Kidney epithelial cell (primary cell): ENCODE results near the gene PRTN3. TPM values are rescaled to one million over a fixed set of nuclear protein-coding genes. Genes with fewer than 3 reads are reported as not detected.

ENCODE experiments used
- DNase-seq: peaks from one replicate; pipeline ENCODE4 v3.0.0-alpha.2; 2010; ENCODE audit warnings: low read depth
- H3K27me3 ChIP-seq: 2 replicates; pipeline ENCODE4 v1.6.0; 2011; ENCODE audit warnings: low read length; ENCODE audit not compliant: control insufficient read depth, insufficient read depth
- H3K36me3 ChIP-seq: 2 replicates; pipeline ENCODE4 v1.5.1; 2011; ENCODE audit warnings: low read length; ENCODE audit not compliant: control insufficient read depth, insufficient read depth
- H3K4me3 ChIP-seq: 2 replicates; pipeline ENCODE4 v1.5.1; 2011; ENCODE audit warnings: low read depth, mild to moderate bottlenecking, control low read depth, low read length
- total RNA-seq: library from RNA; depleted of rRNA; stranded (reverse); fragments of >200 nt; gene quantifications from 2 replicates; pipeline ENCODE4 v1.2.3, GENCODE V29; 2015
- TF ChIP-seq, protein P1 (sequence below): IDR thresholded peaks from 2 replicates; pipeline ENCODE4 v1.5.1; 2011; ENCODE audit warnings: mild to moderate bottlenecking, moderate library complexity, low read length, control low read depth, inconsistent platforms; ENCODE audit not compliant: insufficient read depth, poor library complexity, severe bottlenecking

The PRTN3 gene
- total RNA-seq, 1 donor from 2014 or later, result not detected

DNA sequence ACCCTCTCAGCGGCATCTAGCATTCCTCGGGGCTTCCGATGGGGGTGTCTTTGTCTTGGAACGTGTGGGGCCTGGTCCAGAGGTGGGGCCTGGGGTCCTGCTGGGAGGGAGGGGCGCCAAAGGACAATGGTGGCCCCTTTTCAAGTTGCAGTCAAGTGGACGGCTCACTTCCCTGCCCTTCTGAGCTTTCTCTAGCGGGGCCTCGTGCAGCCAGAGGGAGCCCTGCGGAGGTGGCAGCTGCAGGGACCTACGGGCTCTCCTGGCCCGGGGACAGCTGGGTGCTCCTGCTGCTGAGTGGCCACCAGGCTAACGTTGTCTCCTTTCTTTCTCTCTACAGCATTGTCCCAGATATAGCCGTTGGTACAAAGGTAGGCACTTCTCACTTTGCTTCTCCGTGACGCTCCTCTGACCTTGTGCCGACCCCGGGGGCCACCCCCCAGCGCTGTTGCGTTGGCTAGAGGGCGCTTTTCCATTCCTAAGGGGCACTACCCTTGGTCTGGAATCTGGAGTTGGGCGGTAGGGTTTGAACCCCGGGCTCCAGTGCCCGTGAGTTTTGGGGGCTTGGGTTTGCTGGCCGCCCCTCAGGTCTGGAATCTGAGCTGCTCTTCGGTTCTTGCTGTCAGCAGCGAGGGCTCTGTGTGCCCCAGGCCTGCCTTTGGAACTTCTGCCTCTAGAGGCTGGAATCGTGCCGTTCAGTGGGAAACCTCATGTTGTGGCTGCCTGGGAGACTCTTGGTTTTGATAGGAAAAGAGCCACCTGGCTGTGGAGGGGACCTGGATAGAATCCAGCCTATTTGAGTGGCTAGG is 41.5 kb upstream of the PRTN3 start:
- Histone ChIP-seq H3K4me3 (peak overlapping the region; percentile 89), H3K36me3 (peaks cover 6% of the 10 kb centered on the region), H3K27me3 (no peaks in the 10 kb centered on the region)
- TF ChIP-seq, protein P1, sequence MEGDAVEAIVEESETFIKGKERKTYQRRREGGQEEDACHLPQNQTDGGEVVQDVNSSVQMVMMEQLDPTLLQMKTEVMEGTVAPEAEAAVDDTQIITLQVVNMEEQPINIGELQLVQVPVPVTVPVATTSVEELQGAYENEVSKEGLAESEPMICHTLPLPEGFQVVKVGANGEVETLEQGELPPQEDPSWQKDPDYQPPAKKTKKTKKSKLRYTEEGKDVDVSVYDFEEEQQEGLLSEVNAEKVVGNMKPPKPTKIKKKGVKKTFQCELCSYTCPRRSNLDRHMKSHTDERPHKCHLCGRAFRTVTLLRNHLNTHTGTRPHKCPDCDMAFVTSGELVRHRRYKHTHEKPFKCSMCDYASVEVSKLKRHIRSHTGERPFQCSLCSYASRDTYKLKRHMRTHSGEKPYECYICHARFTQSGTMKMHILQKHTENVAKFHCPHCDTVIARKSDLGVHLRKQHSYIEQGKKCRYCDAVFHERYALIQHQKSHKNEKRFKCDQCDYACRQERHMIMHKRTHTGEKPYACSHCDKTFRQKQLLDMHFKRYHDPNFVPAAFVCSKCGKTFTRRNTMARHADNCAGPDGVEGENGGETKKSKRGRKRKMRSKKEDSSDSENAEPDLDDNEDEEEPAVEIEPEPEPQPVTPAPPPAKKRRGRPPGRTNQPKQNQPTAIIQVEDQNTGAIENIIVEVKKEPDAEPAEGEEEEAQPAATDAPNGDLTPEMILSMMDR, result peak; percentile 10
- DNase-seq, result no peak

DNA sequence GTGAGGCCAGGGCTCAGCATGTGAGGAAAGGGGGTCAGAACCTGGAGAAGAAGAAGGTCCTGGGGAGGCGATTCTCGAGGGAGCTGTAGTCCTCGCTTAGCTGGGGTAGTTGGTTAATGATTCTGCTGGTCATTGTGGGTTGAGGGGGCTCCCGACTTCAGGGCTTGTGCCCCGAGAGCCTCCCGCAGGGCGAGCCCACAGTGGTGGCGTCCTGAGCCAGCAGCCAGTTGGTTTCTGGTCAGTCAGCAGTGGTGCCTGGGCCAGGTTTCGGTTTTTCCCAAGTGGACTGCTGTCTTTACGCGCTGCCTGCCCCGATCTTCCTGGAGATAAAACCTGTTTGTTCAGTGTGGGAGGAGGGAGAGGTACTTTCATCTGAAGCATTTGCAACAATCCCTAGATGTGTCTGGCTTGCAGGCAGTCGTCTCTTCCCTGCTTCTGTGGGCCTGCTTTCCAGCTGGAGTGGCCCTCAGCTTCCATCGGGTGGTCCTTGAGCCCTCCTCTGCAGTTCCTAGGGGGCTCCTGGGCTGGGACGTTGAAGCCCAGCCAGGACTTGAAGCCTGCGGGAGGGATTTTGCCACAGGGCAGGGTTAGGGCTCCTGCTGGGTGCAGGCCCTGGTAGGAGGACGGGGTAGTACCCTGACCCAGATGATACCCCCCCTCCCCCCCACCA is 40.3 kb upstream of the PRTN3 start:
- Histone ChIP-seq H3K27me3 (no peaks in the 10 kb centered on the region), H3K36me3 (peaks cover 7% of the 10 kb centered on the region), H3K4me3 (peak overlapping the region; percentile 19)
- DNase-seq, result peak; percentile 25
- TF ChIP-seq, protein P1, result no peak

DNA sequence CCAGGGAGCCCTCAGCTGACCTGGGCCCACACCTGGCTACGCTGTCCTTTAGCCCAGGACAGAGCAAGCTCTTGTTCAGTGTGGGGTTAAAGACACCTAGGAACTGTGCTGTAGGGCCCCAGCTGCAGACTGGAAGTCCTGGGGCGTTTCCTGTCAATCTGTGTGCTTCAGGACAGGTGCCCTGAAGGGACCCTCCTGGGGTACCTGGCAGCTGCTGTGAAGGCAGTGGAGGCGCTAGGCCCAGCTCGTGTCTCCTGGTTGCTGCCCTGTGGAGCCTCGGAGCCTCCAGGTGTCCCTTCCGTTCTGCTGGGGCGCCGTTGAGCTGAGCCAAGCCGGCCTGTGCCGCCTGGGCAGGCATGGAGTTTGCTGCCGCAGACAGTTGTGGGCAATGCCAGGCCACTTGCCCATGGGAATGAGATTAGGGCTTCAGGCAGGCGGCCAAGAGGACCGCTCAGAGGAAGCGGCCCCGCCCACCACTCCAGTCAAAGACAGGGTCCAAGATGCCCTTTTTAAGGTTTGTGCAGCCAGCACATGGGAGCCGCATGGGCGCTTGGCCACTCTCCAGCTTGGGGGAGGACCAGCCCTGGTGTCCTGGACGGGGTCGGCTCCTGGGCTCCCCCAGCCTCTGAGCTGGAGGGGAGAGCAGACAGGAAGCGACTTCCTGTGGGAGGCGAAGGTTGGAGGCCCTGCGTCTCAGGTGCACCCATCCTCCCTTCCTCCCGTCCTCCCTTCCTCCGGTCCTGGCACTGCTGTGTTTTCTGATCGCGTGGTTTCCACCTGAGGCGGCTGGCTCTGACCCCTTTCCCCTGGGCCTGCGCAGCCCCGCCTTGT is 39.6 kb upstream of the PRTN3 start:
- no peaks in the 10 kb centered on the region for H3K27me3 ChIP-seq
- peak overlapping the region; percentile 19 for H3K4me3 ChIP-seq
- TF ChIP-seq, protein P1, result no peak
- no peak for DNase-seq
- peaks cover 7% of the 10 kb centered on the region for H3K36me3 ChIP-seq

DNA sequence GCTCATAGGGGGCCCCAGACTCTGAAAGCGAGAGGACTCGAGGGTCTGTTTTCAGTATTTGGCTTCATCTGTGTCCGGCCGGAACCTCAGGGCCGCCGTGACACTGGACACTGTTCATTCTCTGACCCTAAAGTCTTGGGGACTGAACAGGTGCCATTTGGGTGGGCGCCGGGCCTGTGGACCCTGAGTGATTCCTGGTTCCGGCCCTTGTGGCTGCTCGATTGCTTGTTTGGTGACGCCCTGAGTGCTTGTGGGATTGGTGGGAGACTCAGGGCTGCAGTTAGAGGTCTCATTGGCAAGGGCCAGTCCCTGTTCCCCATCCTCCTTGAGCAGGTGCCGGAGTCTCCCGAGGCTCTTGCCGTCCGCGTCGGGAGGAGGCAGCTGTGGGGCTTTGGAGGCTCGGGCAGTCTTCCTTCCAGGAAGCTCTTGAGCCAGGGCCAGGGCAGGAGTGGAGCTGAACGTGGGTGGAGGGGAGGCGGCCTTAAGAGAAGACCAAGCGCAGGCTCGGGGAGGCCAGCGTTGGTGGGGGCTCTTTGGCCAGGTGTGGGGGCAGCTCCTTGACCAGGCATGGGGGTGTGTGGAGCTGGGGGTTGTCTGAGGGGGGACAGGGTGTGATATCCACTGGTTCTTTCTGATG is 38.8 kb upstream of the PRTN3 start:
- Histone ChIP-seq H3K36me3 (peaks cover 9% of the 10 kb centered on the region), H3K4me3 (peak overlapping the region; percentile 19), H3K27me3 (no peaks in the 10 kb centered on the region)
- TF ChIP-seq, protein P1, result no peak
- DNase-seq, result no peak

DNA sequence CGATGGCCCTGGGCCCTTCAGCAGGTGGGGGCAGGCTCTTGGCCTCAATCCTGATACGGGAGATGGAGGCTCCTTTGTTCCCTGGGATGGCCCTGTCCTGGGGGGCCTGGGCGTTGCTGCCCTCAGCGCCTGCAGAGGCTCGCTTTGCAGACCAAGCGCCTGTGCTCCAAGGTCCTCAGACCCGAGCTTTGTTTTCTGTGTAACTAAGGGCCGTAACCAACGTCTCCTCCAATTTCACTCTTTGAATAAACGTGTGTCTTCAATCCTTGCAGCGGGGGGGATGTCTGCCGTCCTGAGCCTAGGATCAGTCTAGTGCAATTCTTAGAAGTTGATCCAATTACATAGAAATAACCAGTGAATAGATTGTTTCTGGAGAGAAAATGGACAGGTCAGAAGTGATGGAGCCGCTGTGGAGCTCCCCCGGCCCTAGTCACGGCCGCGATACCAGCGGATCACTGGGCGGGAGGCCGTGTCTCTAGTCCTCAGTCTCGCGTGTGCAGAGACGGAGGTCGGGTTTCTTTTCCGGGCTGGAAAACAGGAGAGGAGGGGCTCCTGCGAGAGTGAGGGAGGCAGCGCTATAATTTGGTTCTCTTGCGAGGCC is 38.2 kb upstream of the PRTN3 start:
- peaks cover 10% of the 10 kb centered on the region for H3K36me3 ChIP-seq
- no peak for DNase-seq
- TF ChIP-seq, protein P1, result no peak
- H3K27me3 ChIP-seq, result no peaks in the 10 kb centered on the region
- peak overlapping the region; percentile 19 for H3K4me3 ChIP-seq
